HFFc6 (cell line): Measurements from ENCODE around the gene RAB37. TPM values are rescaled to one million over a fixed set of nuclear protein-coding genes. Genes with fewer than 3 reads are reported as not detected.
A peak's percentile ranks its signal among the peaks of the same experiment; 100 is the strongest.

Experiments
- DNase-seq: peaks from one replicate; pipeline ENCODE4 v3.0.0-alpha.2; 2018
- H3K27ac Mint-ChIP-seq: 2 replicates; pipeline ENCODE4 v1.8.0; 2020; ENCODE audit warnings: mild to moderate bottlenecking, mixed read lengths
- H3K27me3 Mint-ChIP-seq: 2 replicates; pipeline ENCODE4 v1.8.0; 2021; ENCODE audit warnings: mild to moderate bottlenecking, moderate library complexity, mixed read lengths; ENCODE audit not compliant: insufficient read depth
- H3K36me3 Mint-ChIP-seq: 2 replicates; pipeline ENCODE4 v1.8.0; 2021; ENCODE audit warnings: low read depth, mixed read lengths
- H3K4me1 Mint-ChIP-seq: 2 replicates; pipeline ENCODE4 v1.8.0; 2020; ENCODE audit warnings: low read depth, mixed read lengths
- H3K4me3 Mint-ChIP-seq: 2 replicates; pipeline ENCODE4 v1.8.0; 2020; ENCODE audit warnings: mild to moderate bottlenecking, moderate library complexity, mixed read lengths
- H3K9me3 Mint-ChIP-seq: 2 replicates; pipeline ENCODE4 v1.8.0; 2020; ENCODE audit warnings: mild to moderate bottlenecking, mixed read lengths
- total RNA-seq, 6 experiments: library from RNA; stranded (reverse); fragmentation: NEBNext Ultra II Directional; extraction: Animal tissue kit (Norgen Biotek cat#: 25700); gene quantifications; 2 replicates in 1 of 6; 3 replicates in 5 of 6; pipeline ENCODE4 v1.2.3, GENCODE V29; 2021
- TF ChIP-seq, protein P1 (sequence below): fragments of 200-600 bp; sonication (generic); IDR thresholded peaks from 2 replicates; pipeline ENCODE4 v1.5.0; 2021; ENCODE audit warnings: antibody characterized with exemption, mild to moderate bottlenecking

Gene RAB37
- total RNA-seq, 6 experiments from 2014 or later: 0.11 to 0.28 (median 0.12) TPM; not detected in 3

DNA sequence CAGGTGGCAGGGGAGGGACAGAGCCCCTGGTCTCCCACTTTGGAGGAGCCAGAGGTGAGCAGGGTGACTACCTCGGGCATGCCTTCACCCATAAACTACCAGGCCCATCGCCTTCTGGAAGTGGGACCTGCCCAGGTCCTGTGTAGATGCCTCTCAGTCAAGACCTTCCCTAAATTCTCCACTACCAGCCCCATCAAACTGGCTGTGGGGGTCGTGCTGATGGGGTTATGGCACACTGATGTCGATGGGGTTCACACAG is 5.8 kb upstream of the RAB37 start:
- no peaks in the 10 kb centered on the region for H3K9me3 Mint-ChIP-seq
- no peak for DNase-seq

DNA sequence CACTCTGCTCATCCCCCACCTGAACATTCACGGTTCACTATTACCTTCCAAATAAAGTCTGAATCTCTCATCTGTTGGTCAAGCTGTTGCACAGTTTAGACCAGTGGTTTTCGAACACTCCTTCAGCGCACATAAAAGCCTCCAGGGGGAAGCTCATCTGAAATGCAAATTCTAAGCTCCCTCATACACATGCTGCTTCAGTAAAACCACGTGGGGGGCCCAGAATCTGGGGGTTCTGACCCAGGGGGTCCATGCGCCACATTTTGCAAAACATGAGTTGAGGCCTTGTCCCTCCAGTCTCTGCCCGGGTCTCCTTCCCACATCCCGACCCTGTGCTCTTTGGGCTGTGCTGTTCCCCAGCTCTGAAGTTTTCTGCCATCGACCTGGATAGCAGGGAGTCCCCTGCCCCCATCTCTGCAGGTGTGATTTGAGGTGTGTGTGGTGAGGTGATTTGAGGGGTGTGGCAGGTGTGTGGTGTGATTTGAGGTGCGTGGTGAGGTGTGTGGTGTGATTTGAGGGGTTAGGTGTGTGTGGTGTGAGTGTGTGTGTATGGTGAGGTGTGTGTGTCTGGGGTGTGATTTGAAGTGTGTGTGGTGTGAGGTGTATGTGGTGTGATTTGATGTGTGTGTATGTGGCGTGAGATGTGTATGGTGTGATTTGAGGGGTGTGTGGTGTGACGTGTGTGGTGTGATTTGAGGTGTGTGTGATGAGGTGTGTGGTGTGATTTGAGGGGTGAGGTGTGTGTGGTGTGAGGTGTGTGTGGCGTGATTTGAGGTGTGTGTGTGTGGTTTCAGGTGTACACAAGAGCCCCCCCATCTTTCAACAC is 4.8 kb upstream of the RAB37 start:
- H3K27ac Mint-ChIP-seq: no peak overlapping the region
- H3K9me3 Mint-ChIP-seq: no peaks in the 10 kb centered on the region

More for the DNA sequence above, 5.8 kb upstream of the RAB37 start:
- Mint-ChIP-seq H3K4me1 (no peaks in the 10 kb centered on the region), H3K4me3 (no peak overlapping the region), H3K36me3 (no peaks in the 10 kb centered on the region), H3K27me3 (peaks cover 13% of the 10 kb centered on the region), H3K27ac (no peak overlapping the region)
- TF ChIP-seq, protein P1, sequence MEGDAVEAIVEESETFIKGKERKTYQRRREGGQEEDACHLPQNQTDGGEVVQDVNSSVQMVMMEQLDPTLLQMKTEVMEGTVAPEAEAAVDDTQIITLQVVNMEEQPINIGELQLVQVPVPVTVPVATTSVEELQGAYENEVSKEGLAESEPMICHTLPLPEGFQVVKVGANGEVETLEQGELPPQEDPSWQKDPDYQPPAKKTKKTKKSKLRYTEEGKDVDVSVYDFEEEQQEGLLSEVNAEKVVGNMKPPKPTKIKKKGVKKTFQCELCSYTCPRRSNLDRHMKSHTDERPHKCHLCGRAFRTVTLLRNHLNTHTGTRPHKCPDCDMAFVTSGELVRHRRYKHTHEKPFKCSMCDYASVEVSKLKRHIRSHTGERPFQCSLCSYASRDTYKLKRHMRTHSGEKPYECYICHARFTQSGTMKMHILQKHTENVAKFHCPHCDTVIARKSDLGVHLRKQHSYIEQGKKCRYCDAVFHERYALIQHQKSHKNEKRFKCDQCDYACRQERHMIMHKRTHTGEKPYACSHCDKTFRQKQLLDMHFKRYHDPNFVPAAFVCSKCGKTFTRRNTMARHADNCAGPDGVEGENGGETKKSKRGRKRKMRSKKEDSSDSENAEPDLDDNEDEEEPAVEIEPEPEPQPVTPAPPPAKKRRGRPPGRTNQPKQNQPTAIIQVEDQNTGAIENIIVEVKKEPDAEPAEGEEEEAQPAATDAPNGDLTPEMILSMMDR: no peak

DNA sequence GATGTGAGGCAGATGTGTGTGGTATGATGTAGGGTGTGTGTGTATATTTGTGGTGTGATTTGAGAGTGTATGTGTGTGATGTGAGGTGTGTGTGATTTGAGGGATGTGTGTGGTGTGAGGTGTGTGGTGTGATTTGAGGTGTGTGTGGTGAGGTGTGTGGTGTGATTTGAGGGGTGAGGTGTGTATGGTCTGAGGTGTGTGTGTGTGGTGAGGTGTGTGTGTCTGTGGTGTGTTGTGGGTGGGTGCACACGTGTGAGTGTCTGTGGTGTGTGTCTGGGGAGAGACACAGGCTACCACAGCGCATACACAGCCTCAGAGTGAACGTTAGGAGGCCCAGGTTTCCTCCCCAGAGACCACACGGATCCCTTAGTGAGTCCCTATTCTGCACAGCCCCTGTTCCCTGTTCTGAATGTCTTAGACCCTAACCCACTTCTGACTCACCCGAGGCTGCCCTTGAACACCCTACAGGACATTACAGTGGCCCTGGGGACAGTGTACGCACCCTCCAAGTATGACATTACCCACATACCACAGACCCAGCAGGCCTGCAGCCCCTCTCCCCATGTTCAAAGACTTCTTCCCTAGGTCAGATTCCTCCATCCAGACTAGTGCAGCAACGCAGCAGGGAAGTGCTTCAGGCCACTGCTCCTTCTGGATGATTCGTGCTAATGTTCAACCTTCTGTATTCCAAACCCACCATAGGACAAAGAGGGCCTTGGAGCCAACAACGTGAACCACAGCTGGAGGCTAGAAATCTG is 3.5 kb upstream of the RAB37 start:
- H3K36me3 Mint-ChIP-seq: no peaks in the 10 kb centered on the region
- no peak overlapping the region for H3K27ac Mint-ChIP-seq
- TF ChIP-seq, protein P1: no peak
- no peaks in the 10 kb centered on the region for H3K4me1 Mint-ChIP-seq
- H3K9me3 Mint-ChIP-seq: no peaks in the 10 kb centered on the region
- H3K27me3 Mint-ChIP-seq: peaks cover 29% of the 10 kb centered on the region
- DNase-seq: no peak
- H3K4me3 Mint-ChIP-seq: no peak overlapping the region

More for the DNA sequence above, 4.8 kb upstream of the RAB37 start:
- no peak for DNase-seq
- peaks cover 17% of the 10 kb centered on the region for H3K27me3 Mint-ChIP-seq
- TF ChIP-seq, protein P1: no peak
- no peak overlapping the region for H3K4me3 Mint-ChIP-seq
- no peaks in the 10 kb centered on the region for H3K4me1 Mint-ChIP-seq
- no peaks in the 10 kb centered on the region for H3K36me3 Mint-ChIP-seq

DNA sequence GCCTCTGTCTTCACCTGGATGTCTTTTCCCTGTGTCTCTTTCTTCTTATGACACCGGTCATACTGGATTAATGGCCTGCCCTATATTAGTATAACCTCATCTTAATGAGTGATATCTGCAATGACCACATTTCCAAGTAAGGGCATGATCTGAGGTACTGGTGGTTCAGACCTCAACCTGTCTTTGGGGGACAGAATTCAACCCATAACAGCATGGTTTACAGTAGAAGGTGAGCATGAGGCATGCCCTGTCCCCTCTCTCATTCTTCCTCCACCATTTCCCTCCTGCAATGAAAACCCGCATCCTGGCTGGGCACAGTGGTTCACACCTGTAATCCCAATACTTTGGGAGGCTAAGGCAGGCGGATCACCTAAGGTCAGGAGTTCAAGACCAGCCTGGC is 2.8 kb upstream of the RAB37 start:
- H3K4me1 Mint-ChIP-seq: no peaks in the 10 kb centered on the region
- no peak overlapping the region for H3K4me3 Mint-ChIP-seq
- H3K27ac Mint-ChIP-seq: no peak overlapping the region
- TF ChIP-seq, protein P1: no peak
- H3K27me3 Mint-ChIP-seq: peaks cover 35% of the 10 kb centered on the region
- no peaks in the 10 kb centered on the region for H3K36me3 Mint-ChIP-seq
- no peaks in the 10 kb centered on the region for H3K9me3 Mint-ChIP-seq
- DNase-seq: no peak

DNA sequence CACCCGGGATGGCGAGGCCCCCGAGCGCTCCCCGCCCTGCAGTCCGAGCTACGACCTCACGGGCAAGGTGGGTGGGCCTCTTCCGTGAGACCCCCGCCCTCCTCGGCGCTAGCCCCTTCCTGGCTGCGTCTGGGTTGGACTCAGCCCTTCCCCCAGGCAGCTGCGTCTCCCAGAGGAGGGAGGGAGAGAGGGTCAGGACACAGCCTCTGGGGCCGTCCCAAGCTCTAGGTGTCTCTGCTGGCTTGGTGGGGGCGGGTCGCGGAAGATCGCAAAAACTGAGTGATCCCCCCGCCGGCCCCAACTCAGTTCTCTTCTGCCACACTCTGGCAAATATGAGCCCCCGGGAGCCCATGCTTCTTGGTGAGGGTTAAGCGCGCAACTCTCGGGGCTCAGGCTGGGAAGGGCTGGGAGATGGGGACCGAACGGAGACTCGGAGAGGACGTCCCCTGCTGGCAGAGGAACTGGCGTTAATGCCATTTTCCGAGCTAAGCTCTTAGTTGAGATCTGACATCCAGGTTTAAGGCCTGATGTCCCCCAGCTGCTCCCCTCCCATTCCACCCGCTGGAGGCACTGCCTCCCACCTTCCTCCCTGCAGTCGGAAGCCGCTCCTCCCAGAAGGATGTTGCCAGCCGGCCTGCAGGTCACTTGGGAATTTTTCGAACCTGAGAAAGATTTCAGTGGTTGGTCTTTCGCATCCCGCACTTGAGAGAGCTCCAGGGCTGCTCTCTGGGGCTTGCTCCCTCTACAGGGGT is 419 bp downstream of the RAB37 start:
- no peak for DNase-seq
- TF ChIP-seq, protein P1: peak; percentile 66
- Mint-ChIP-seq H3K36me3 (no peaks in the 10 kb centered on the region), H3K4me1 (peaks cover 9% of the 10 kb centered on the region), H3K27me3 (peaks cover 52% of the 10 kb centered on the region), H3K4me3 (peak overlapping the region; percentile 29; the same call in 1 of the 2 replicates), H3K27ac (no peak overlapping the region), H3K9me3 (no peaks in the 10 kb centered on the region)
